Testis (tissue), 2 donors: Measurements from ENCODE around the gene C14orf93.
"Not testable (repeated sequence)": the region's sequence is repeated elsewhere in the genome, so short reads cannot be mapped to it uniquely, and the experiment has no call there.

Experiments
- CTCF ChIP-seq, 3 experiments: fragments of 450-650 bp in 2 of 3; fragments of 200-600 bp in 1 of 3; sonication (generic) in 1 of 3; IDR thresholded peaks; one replicate each; pipeline ENCODE4 v1.5.1; 2016 to 2019; ENCODE audit warnings: antibody characterized with exemption in 3 of 3, mild to moderate bottlenecking in 2 of 3, moderate library complexity in 1 of 3
- POLR2A ChIP-seq: fragments of 450-650 bp; IDR thresholded peaks from one replicate; pipeline ENCODE4 v1.6.1; 2017; ENCODE audit warnings: antibody characterized with exemption, mild to moderate bottlenecking, moderate library complexity

DNA sequence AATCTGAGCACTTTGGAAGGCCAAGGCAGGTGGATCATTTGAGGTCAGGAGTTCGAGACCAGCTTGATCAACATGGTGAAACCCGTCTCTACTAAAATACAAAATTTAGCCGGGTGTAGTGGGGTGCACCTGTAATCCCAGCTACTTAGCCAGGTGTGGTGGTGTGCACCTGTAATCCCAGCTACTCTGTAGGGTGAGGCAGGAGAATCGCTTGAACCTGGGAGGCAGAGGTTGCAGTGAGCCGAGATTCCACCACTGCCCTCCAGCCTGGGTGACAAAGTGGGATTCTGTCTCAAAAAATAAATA lies 3.8 kb upstream of the C14orf93 start:
- not testable (repeated sequence) for TF ChIP-seq CTCF (IDR thresholded peaks at IDR 0.05); POLR2A
